CD4-positive, alpha-beta T cell treated with Interleukin-6 for 4 hours (primary cell): Measurements from ENCODE around the gene CMKLR1.

Experiments
- DNase-seq: peaks from one replicate; pipeline ENCODE4 v3.0.0-alpha.2; 2020; ENCODE audit warnings: mixed read lengths

Gene CMKLR1

GRCh38 chr12:108361606-108362005 lies 22.5 kb upstream of the CMKLR1 start:
- no peak for DNase-seq

GRCh38 chr12:108360487-108360886 lies 21.4 kb upstream of the CMKLR1 start:
- no peak for DNase-seq

DNA sequence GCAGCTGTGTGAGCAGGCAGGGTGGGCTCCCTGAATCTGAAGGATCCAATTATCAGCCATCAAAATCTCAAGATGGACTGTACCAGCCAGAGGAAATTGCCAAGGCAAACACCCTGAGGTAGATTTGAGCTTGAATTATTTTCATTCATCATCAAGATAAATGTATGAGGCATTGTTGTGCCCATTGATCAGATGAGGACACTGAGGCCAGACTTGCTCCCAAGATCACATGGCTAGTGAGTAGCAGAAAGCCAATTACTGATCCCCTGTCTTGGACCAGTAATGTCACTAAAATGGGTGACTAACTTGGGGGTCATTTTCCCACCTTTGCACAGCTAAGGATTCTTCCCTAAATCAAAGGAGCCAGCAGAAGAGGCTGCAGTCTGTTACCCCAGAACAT lies 20.9 kb upstream of the CMKLR1 start:
- no peak for DNase-seq

- no peak for DNase-seq
Measured at GRCh38 chr12:108358580-108358965, 19.5 kb upstream of the CMKLR1 start.

DNA sequence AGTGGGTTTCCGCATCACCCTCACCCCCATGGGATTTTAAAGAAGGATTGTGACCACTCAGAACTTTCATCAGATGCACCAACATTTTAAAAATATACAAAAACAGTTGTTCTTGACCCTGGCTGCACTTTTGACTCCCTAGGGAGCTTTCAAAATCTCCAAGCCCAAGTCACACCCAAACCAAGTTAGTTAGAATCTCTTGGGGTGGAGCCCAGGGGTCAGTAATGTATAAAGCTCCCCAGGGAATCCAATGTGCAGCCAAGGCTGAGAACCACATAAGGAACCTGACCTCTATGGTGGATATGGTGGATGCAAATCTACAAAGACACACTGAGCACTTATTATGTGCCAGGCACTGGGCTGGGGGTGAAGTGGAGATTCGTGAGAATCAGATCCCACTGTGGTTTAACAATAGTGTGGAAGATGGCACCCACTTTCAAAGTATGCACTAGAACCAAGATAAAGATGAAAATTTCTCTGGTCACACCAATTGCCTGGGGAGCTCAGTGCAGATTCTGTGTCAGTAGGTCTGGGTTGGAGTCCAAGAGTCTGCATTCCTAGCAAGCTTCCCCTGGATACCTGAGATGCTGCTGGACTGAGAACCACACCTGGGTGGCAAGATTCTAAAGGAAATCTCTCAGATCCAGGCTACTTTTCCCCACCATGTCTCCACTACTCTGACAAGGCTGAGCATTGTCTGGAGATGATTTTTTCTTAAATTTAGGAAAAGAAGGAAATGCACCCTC lies 18.9 kb upstream of the CMKLR1 start:
- DNase-seq = no peak

GRCh38 chr12:108356835-108357806 lies 18.0 kb upstream of the CMKLR1 start:
- no peak for DNase-seq

DNA sequence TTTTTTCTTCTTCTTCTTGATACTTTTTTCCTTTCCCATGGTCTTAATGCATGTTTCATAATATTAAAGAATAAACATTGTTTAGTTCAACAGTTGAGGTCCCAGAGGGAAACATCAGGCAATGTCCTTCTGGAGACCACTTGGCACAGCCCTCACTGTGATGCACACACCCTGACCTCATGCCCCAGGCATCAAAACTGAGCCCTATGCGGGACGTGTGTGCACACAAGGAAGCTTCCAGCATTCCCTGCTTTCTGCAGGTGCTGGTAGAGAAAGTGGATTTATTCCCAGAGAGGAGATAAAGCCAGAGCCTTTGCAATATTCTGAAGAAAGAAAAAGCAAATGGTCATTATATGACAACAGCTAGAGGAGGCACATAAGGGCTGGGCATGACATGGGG lies 16.0 kb upstream of the CMKLR1 start:
- no peak for DNase-seq

GRCh38 chr12:108352591-108352990 lies 13.5 kb upstream of the CMKLR1 start:
- no peak for DNase-seq

- DNase-seq = no peak
Measured at GRCh38 chr12:108350511-108350910, 11.4 kb upstream of the CMKLR1 start.

GRCh38 chr12:108349278-108349688 lies 10.2 kb upstream of the CMKLR1 start:
- no peak for DNase-seq

- DNase-seq = no peak
Measured at GRCh38 chr12:108348842-108349241, 9.7 kb upstream of the CMKLR1 start.

GRCh38 chr12:108346727-108347710 lies 7.9 kb upstream of the CMKLR1 start:
- DNase-seq = no peak

- DNase-seq = no peak
Measured at GRCh38 chr12:108345716-108346633, 6.9 kb upstream of the CMKLR1 start.

DNA sequence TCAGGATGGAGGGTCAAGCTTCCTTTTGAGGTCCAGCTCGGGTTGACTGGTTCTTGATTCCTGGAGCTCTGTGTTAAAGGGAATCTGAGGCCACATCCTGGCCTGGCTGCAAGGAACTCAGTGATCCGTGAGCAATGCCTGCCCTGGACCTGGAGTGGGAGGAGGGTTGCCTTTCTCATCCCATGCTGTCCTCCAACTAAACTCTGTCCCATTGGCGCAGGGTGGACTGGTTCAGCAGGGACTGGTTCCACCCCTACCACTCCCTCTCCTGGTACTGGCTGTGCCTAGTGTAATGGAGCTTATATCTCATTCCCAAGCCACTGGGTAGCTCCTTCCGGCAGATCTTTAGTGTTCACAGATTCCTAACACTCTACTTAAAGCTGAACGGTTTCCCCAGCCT lies 3.9 kb upstream of the CMKLR1 start:
- DNase-seq = no peak

GRCh38 chr12:108341854-108342847 lies 3.0 kb upstream of the CMKLR1 start:
- DNase-seq = no peak

- no peak for DNase-seq
Measured at GRCh38 chr12:108341356-108341755, 2.2 kb upstream of the CMKLR1 start.

GRCh38 chr12:108340037-108340436 lies 926 bp upstream of the CMKLR1 start:
- no peak for DNase-seq

DNA sequence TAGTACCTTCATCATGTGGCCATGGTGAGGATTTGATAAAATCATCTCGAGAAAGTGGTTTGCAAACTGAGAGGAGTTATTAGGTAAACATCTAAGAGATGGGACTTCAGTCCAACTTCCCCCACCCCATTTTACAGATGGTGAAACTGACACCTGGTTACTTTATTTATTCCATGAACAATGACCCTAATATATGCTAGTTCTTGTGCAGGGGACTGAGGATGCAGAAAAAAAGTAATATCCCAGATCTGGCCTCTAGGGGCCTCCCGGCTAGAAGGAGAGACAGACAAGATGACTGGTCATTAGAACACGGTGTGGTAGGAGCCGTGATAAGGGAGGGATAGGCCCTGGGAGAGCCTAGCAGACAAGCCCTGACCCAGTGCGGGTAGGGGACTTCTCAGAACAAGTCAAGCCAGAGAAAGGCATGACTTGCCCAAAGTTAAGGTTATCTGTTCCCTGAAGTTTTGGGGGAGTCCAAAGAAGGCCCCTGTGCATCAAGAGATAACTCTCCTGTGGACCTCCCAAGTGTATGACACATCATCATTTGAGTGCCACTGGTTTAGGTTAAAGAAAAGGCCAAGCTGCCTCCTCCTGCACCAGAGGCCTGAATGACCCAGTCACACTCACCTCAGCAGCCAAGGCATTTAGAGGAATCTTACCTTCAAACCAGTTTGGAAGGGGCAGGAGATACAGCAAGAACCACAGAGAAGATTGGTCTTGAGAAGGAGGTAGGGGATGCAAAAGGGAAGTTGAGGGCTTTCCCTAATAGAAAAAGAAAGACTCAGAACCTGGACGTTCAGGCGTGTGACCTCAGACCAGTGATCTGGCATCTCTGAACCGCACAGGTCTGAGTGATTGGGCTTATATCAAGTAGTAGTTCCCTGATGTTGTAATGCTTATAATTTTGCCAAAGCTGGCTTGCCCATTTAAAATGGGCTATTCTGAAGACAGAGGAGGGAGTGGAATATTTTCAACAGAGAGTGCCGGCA lies 1.6 kb downstream of the CMKLR1 start:
- no peak for DNase-seq
